ENCODE data around the gene BCL2L11.

Gene BCL2L11

GRCh38 chr2:111145103-111145760 lies 24.5 kb downstream of the BCL2L11 start:
- DNase-seq = no peak

- DNase-seq = no peak
Observed at GRCh38 chr2:111145951-111146350, 25.2 kb downstream of the BCL2L11 start.

- DNase-seq = no peak
Observed at GRCh38 chr2:111148225-111148873, 27.6 kb downstream of the BCL2L11 start.

GRCh38 chr2:111148925-111149324 lies 28.2 kb downstream of the BCL2L11 start:
- no peak for DNase-seq

DNA sequence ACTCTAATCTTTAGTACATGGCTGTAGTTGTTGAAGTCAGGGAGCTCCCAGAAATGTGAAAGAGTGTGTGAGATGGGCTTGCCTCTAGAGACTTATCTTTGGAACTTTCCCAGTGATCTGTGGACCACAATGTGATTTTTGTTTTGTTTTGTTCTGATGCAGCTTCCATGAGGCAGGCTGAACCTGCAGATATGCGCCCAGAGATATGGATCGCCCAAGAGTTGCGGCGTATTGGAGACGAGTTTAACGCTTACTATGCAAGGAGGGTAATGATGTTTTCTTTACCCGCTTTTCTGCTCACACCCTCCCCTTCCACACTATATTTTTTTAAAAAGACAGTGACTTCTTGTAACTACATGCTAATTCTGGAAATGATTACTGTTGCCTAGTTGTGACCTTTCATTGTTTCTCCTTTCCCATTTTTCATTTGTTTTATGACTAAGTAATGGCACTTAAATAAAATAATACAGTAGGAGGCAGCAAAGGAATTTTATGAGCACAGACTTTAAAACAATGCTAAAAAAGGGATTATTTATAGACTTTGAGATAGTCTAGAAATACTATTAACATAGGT lies 29.3 kb downstream of the BCL2L11 start:
- DNase-seq = no peak

- DNase-seq = no peak
Observed at GRCh38 chr2:111154758-111155157, 34.0 kb downstream of the BCL2L11 start.

DNA sequence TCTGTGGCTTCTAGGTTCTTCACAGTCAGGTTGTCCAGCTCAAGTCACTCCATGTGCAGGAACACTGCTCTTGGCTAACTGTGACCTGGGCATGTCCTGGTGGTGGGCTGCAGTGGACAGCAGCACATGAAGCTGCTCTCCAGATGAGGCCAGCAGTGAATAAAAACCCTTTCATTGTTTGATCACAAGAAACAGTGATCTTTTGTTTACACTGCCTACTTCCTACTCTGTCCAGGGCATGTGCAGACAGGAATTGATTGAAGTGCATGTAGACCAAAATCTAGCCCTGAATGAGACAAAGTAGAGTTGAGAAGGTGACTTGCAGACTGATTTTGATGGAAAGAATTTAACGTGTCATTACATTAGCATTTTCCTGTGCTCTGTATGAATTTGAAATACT lies 34.9 kb downstream of the BCL2L11 start:
- no peak for DNase-seq

- DNase-seq = no peak
Observed at GRCh38 chr2:111156529-111156928, 35.8 kb downstream of the BCL2L11 start.

GRCh38 chr2:111157071-111157661 lies 36.5 kb downstream of the BCL2L11 start:
- no peak for DNase-seq

- DNase-seq = no peak
Observed at GRCh38 chr2:111157798-111158197, 37.1 kb downstream of the BCL2L11 start.

DNA sequence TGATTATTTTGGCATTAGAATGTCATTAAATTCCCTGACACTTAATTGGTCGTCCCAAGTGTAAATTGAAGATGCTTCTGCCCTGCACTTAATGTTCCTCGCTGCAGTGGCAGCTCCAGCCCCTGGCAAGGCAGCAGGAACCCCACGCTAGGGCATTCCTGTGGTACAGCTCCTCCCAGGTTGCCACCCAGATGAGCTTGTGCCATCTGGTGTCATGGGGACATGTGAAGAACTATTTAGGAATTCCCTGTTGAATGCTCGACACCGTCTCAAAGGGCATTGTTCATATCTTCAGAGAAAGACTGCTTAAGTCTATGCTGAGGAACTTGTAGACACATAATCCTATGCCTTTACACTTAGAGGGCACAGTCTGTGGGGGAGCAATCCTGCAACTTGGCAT lies 38.9 kb downstream of the BCL2L11 start:
- no peak for DNase-seq

DNA sequence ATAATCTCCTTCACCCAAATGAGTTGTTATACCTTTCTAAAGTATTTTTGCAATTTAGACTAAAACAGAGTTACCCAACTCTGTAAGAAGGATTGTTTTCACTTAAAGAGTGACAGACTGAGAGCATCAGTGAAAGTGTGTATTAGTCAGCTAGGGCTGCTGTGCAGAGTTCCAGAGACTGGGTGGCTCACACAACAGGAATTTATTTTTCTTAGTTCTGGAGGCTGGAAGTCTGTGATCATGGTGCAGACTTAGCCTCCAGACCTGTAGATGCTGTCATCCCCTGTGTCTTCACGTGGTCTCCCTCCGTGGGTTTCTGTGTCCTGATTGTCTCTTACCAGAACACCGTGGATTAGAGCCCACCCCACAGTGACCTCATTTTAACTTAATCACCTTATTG lies 40.0 kb downstream of the BCL2L11 start:
- DNase-seq = no peak

DNA sequence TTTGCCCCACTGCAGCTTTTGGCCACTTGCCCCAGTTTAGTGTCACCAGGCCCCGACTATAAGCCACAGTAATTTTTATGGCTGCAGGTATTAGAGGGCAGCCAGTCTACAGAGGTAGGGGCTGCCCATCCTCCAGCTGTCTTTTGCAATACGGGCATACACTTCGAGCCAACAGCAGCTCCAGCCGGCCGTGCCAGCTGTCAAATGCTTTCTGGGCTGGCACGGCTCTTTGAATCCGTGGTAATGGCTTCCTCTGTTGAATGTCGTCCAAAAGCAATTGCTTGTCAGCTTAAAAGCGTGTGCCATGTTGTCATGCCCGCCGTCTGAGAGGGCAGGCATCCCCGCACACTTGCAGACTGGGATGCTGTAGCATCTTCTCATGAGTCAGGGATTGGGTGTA lies 41.3 kb downstream of the BCL2L11 start:
- no peak for DNase-seq

GRCh38 chr2:111162718-111163331 lies 42.1 kb downstream of the BCL2L11 start:
- no peak for DNase-seq

GRCh38 chr2:111164078-111164477 lies 43.4 kb downstream of the BCL2L11 start:
- no peak for DNase-seq

DNA sequence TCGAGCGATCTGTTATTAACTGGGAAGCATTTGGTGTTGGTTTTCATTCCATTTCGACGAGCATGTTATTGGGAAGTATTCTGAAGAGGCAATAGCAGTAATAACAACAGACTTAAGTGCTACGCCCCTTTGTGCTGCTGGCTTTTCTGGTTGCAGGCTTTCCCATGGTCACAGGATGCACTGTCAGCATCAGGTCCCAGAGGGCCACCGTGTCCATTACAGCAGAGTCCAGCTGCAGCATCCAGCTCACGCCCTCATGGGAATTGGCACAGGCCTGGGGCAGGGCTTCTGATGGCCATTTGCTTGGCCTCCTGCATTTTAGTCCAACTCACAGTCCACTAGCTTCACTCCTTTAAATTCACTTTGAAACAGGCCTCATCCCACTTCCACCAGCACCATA lies 44.4 kb downstream of the BCL2L11 start:
- no peak for DNase-seq

- DNase-seq = no peak
Observed at GRCh38 chr2:111166115-111166514, 45.4 kb downstream of the BCL2L11 start.

GRCh38 chr2:111167076-111167862 lies 46.6 kb downstream of the BCL2L11 start:
- DNase-seq = no peak

GRCh38 chr2:111167863-111168162 lies 47.1 kb downstream of the BCL2L11 start:
- DNase-seq = no peak

- no peak for DNase-seq
Observed at GRCh38 chr2:111168528-111169239, 48.0 kb downstream of the BCL2L11 start.

- DNase-seq = no peak
Observed at GRCh38 chr2:111169268-111169667, 48.6 kb downstream of the BCL2L11 start.

- no peak for DNase-seq
Observed at GRCh38 chr2:111169924-111170323, 49.2 kb downstream of the BCL2L11 start.

Data from NCI-H1436 treated with DMSO at 0.1 percent for 48 hours (cell line).